DOHH2 (cell line): ENCODE data around the gene GPANK1.

Experiments used
- H3F3A ChIP-seq: fragments of 200-600 bp; sonication (generic), shearing (Covaris generic); 2 replicates; pipeline ENCODE4 v1.6.0; 2016; ENCODE audit warnings: antibody characterized with exemption, mild to moderate bottlenecking; ENCODE audit not compliant: control insufficient read depth, insufficient read depth
- H3K27ac ChIP-seq: fragments of 200-600 bp; sonication (generic); 2 replicates; pipeline ENCODE4 v1.5.1; 2014; ENCODE audit warnings: low read depth, mild to moderate bottlenecking, low read length, moderate library complexity
- H3K27me3 ChIP-seq: fragments of 200-600 bp; sonication (generic); 2 replicates; pipeline ENCODE4 v1.6.1; 2014; ENCODE audit warnings: mild to moderate bottlenecking, low read length, mixed read lengths; ENCODE audit not compliant: control insufficient read depth
- H3K36me3 ChIP-seq: fragments of 200-600 bp; sonication (generic); 2 replicates; pipeline ENCODE4 v1.6.1; 2014; ENCODE audit warnings: mild to moderate bottlenecking, low read length, moderate library complexity, mixed read lengths; ENCODE audit not compliant: control insufficient read depth
- H3K4me1 ChIP-seq: fragments of 200-600 bp; sonication (generic); 2 replicates; pipeline ENCODE4 v1.6.1; 2014; ENCODE audit warnings: mild to moderate bottlenecking, low read length, mixed read lengths; ENCODE audit not compliant: control insufficient read depth
- H3K4me2 ChIP-seq: fragments of 200-600 bp; sonication (generic); 2 replicates; pipeline ENCODE4 v1.6.0; 2014; ENCODE audit warnings: mild to moderate bottlenecking, low read length, moderate library complexity
- H3K4me3 ChIP-seq: fragments of 200-600 bp; sonication (generic); 2 replicates; pipeline ENCODE4 v1.5.1; 2014; ENCODE audit warnings: mild to moderate bottlenecking, low read length, mixed read lengths
- H3K79me2 ChIP-seq: fragments of 200-600 bp; sonication (generic); 2 replicates; pipeline ENCODE4 v1.6.1; 2014; ENCODE audit warnings: mild to moderate bottlenecking, low read length, mixed read lengths; ENCODE audit not compliant: control insufficient read depth
- H3K9me2 ChIP-seq: fragments of 200-600 bp; sonication (generic); replicated peaks from 2 replicates; pipeline ENCODE4 v1.6.1; 2014; ENCODE audit warnings: mild to moderate bottlenecking, low read length, mixed read lengths; ENCODE audit not compliant: control insufficient read depth
- H3K9me3 ChIP-seq: fragments of 200-600 bp; sonication (generic); 2 replicates; pipeline ENCODE4 v1.6.1; 2014; ENCODE audit warnings: antibody characterized with exemption, low read length, mixed read lengths; ENCODE audit not compliant: control insufficient read depth, insufficient read depth
- H4K20me1 ChIP-seq: fragments of 200-600 bp; sonication (generic); 2 replicates; pipeline ENCODE4 v1.6.0; 2014; ENCODE audit warnings: low read depth, mild to moderate bottlenecking, antibody characterized with exemption, low read length, moderate library complexity; ENCODE audit not compliant: control insufficient read depth, insufficient read depth
- EZH2phosphoT487 ChIP-seq: fragments of 200-600 bp; sonication (generic); IDR thresholded peaks from 2 replicates; pipeline ENCODE4 v1.6.1; 2017; ENCODE audit warnings: borderline replicate concordance, mild to moderate bottlenecking, antibody characterized with exemption, low read length, moderate library complexity, mixed read lengths
- TF ChIP-seq, protein P1 (sequence below): fragments of 200-600 bp; sonication (generic); IDR thresholded peaks from one replicate; pipeline ENCODE4 v1.5.1; 2014; ENCODE audit warnings: antibody characterized with exemption, mild to moderate bottlenecking, low read depth, low read length; ENCODE audit not compliant: poor library complexity, severe bottlenecking

The GPANK1 gene

DNA sequence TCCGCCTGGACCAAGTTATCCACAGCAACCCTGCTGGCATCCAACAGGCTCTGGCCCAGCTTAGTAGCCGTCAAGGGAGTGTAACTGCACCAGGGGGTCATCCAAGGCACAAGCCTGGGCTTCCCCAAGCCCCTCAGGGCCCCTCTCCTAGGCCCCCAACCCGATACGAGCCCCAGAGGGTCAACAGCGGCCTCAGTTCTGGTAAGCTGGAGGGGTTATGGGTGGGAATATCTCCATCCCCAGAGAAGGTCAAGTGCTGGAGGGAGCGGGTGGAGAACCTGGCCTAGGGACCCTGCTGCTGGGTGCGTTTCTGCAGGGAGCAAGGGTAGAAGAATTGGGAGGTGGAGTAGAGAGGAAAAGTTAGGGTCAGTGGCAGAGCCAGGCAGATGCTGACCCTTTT is 31.4 kb downstream of the GPANK1 start:
- TF ChIP-seq EZH2phosphoT487, result no peak
- TF ChIP-seq, protein P1, sequence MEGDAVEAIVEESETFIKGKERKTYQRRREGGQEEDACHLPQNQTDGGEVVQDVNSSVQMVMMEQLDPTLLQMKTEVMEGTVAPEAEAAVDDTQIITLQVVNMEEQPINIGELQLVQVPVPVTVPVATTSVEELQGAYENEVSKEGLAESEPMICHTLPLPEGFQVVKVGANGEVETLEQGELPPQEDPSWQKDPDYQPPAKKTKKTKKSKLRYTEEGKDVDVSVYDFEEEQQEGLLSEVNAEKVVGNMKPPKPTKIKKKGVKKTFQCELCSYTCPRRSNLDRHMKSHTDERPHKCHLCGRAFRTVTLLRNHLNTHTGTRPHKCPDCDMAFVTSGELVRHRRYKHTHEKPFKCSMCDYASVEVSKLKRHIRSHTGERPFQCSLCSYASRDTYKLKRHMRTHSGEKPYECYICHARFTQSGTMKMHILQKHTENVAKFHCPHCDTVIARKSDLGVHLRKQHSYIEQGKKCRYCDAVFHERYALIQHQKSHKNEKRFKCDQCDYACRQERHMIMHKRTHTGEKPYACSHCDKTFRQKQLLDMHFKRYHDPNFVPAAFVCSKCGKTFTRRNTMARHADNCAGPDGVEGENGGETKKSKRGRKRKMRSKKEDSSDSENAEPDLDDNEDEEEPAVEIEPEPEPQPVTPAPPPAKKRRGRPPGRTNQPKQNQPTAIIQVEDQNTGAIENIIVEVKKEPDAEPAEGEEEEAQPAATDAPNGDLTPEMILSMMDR, result no peak
- Histone ChIP-seq H3K27ac (no peak overlapping the region), H3K9me2 (no peaks in the 10 kb centered on the region), H3K36me3 (peaks cover 97% of the 10 kb centered on the region), H3K9me3 (no peaks in the 10 kb centered on the region), H3K79me2 (peaks cover 26% of the 10 kb centered on the region), H3K27me3 (no peaks in the 10 kb centered on the region), H4K20me1 (peaks cover 4% of the 10 kb centered on the region; the same call in 1 of the 2 replicates), H3F3A (peaks cover 42% of the 10 kb centered on the region), H3K4me3 (no peak overlapping the region), H3K4me2 (no peak overlapping the region), H3K4me1 (no peaks in the 10 kb centered on the region)

DNA sequence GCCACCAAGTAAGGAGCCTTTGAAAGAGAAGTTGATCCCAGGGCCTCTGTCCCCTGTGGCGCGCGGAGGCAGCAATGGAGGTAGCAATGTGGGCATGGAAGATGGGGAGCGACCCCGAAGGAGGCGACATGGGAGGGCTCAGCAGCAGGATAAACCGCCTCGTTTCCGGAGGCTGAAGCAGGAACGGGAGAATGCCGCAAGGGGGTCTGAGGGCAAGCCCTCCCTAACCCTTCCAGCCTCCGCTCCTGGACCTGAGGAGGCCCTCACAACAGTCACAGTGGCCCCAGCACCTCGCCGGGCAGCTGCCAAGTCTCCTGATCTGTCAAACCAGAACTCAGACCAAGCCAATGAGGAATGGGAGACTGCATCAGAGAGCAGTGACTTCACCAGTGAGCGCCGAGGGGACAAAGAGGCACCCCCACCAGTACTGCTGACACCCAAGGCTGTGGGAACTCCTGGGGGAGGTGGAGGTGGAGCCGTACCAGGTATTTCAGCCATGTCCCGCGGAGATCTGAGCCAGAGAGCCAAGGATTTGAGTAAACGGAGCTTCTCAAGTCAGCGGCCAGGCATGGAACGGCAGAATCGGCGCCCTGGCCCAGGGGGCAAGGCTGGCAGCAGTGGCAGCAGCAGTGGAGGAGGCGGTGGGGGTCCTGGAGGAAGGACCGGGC is 32.4 kb downstream of the GPANK1 start:
- Histone ChIP-seq H3K4me1 (no peaks in the 10 kb centered on the region), H3K27me3 (no peaks in the 10 kb centered on the region), H3K9me3 (no peaks in the 10 kb centered on the region), H3K79me2 (peaks cover 34% of the 10 kb centered on the region), H3K27ac (no peak overlapping the region), H3K9me2 (no peaks in the 10 kb centered on the region), H3K36me3 (peaks cover 100% of the 10 kb centered on the region), H3K4me3 (no peak overlapping the region), H4K20me1 (peaks cover 4% of the 10 kb centered on the region; the same call in 1 of the 2 replicates), H3K4me2 (no peak overlapping the region), H3F3A (peaks cover 33% of the 10 kb centered on the region)
- no peak for TF ChIP-seq EZH2phosphoT487
- TF ChIP-seq, protein P1, result no peak

DNA sequence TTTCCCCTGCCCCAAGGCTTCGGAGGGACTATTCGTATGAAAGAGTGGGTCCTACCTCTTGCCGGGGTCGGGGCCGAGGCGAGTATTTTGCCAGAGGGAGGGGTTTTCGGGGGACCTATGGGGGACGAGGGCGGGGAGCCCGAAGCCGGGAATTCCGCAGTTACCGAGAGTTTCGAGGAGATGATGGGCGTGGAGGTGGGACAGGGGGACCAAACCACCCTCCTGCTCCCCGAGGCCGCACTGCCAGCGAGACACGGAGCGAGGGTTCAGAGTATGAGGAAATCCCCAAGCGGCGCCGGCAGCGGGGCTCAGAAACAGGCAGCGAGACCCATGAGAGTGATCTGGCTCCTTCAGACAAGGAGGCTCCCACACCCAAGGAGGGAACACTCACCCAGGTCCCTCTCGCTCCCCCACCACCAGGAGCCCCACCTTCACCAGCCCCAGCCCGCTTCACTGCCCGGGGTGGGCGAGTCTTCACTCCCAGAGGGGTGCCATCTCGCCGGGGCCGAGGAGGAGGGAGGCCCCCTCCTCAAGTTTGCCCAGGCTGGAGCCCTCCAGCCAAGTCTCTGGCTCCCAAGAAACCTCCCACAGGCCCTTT is 33.0 kb downstream of the GPANK1 start:
- Histone ChIP-seq H3K4me2 (no peak overlapping the region), H3K79me2 (peaks cover 37% of the 10 kb centered on the region), H3K4me1 (no peaks in the 10 kb centered on the region), H3K36me3 (peaks cover 100% of the 10 kb centered on the region), H3K9me3 (no peaks in the 10 kb centered on the region), H3F3A (peaks cover 29% of the 10 kb centered on the region), H3K27ac (no peak overlapping the region), H3K4me3 (no peak overlapping the region), H3K27me3 (no peaks in the 10 kb centered on the region), H4K20me1 (peaks cover 4% of the 10 kb centered on the region; the same call in 1 of the 2 replicates), H3K9me2 (no peaks in the 10 kb centered on the region)
- TF ChIP-seq EZH2phosphoT487, result no peak
- TF ChIP-seq, protein P1, result no peak
